ENCODE measurements around the gene ZNF708.
"Not testable (repeated sequence)": the region's sequence is repeated elsewhere in the genome, so short reads cannot be mapped to it uniquely, and the experiment has no call there.

The ZNF708 gene

GRCh38 chr19:21328885-21329605, at the start of gene ZNF708:
Gene ZNF708, minus strand, starts transcription at chr19:21329410. Its CDS starts 198 bp downstream, at chr19:21329212.
- DNase-seq (ENCODE audit: low read depth, low spot score): peak; percentile 91
- in situ Hi-C loops (cut with HindIII; ENCODE audit: low sequenced_read_pairs): no loop called here
- H3K4me3 ChIP-seq (ENCODE audit: low read depth, low read length): peak within 1 kb of the TSS; percentile 97
- TF ChIP-seq CTCF (IDR thresholded peaks at IDR 0.05; ENCODE audit: low read depth, low read length): no peak

GRCh38 chr19:21362291-21362690, 33.1 kb upstream of the ZNF708 start:
- in situ Hi-C loops (cut with HindIII; ENCODE audit: low sequenced_read_pairs): no loop called here
- no peak for DNase-seq (ENCODE audit: low read depth, low spot score)
- H3K4me3 ChIP-seq (ENCODE audit: low read depth, low read length): no peak overlapping the region
- no peak for TF ChIP-seq CTCF (IDR thresholded peaks at IDR 0.05; ENCODE audit: low read depth, low read length)

- peak; percentile 96 for DNase-seq (ENCODE audit: low read depth, low spot score)
- no peak for TF ChIP-seq CTCF (IDR thresholded peaks at IDR 0.05; ENCODE audit: low read depth, low read length)
- peak within 1 kb of the TSS; percentile 91 for H3K4me3 ChIP-seq (ENCODE audit: low read depth, low read length)
- in situ Hi-C loops (cut with HindIII; ENCODE audit: low sequenced_read_pairs): no loop called here
Observed at GRCh38 chr19:21358768-21359451, 29.7 kb upstream of the ZNF708 start, which contains the start of gene ZNF738. Gene ZNF738, plus strand, starts transcription at chr19:21359000. Its CDS starts 141 bp downstream, at chr19:21359141.

- no peak overlapping the region for H3K4me3 ChIP-seq (ENCODE audit: low read depth, low read length)
- TF ChIP-seq CTCF (IDR thresholded peaks at IDR 0.05; ENCODE audit: low read depth, low read length): no peak
- DNase-seq (ENCODE audit: low read depth, low spot score): no peak
- in situ Hi-C loops (cut with HindIII; ENCODE audit: low sequenced_read_pairs): no loop called here
Observed at GRCh38 chr19:21352830-21353229, 23.6 kb upstream of the ZNF708 start.

GRCh38 chr19:21344841-21345240, 15.6 kb upstream of the ZNF708 start:
- DNase-seq (ENCODE audit: low read depth, low spot score); in situ Hi-C loops (cut with HindIII; ENCODE audit: low sequenced_read_pairs); H3K4me3 ChIP-seq (ENCODE audit: low read depth, low read length): not testable (repeated sequence)

GRCh38 chr19:21335721-21336120, 6.5 kb upstream of the ZNF708 start:
- in situ Hi-C loops (cut with HindIII; ENCODE audit: low sequenced_read_pairs): no loop called here
- TF ChIP-seq CTCF (IDR thresholded peaks at IDR 0.05; ENCODE audit: low read depth, low read length): no peak
- DNase-seq (ENCODE audit: low read depth, low spot score): no peak
- H3K4me3 ChIP-seq (ENCODE audit: low read depth, low read length): no peak overlapping the region

GRCh38 chr19:21328406-21328805, 804 bp downstream of the ZNF708 start:
- in situ Hi-C loops (cut with HindIII; ENCODE audit: low sequenced_read_pairs): no loop called here
- H3K4me3 ChIP-seq (ENCODE audit: low read depth, low read length): peak overlapping the region; percentile 97
- TF ChIP-seq CTCF (IDR thresholded peaks at IDR 0.05; ENCODE audit: low read depth, low read length): no peak
- no peak for DNase-seq (ENCODE audit: low read depth, low spot score)
